Panc1 (cell line): ENCODE results near the gene HSF5. TPM values are rescaled to one million over a fixed set of nuclear protein-coding genes. Genes with fewer than 3 reads are reported as not detected.

Experiments
- ATAC-seq: fragments of 200-7000 bp; cut with Tn5 transposase; 2 replicates; pipeline ENCODE4 v1.9.1; 2020; ENCODE audit warnings: mild to moderate bottlenecking, moderate library complexity
- BruUV-seq: library from RNA; stranded (reverse); fragments of 400-500 nt; replicated peaks from 2 replicates; lab custom pipeline; 2021; lab: Mats Ljungman, UMichigan
- CTCF ChIA-PET: fragments of 300-600 bp; sonication (Branson Sonifier 250); formaldehyde crosslinking; loops from one replicate; lab custom pipeline; 2022; ENCODE audit warnings: antibody characterized with exemption; lab: Charles Lee
- POLR2A ChIA-PET: fragments of 300-600 bp; sonication (Branson Sonifier 250); formaldehyde crosslinking; loops from one replicate; lab custom pipeline; 2022; ENCODE audit warnings: antibody characterized with exemption; lab: Charles Lee
- DNase-seq: peaks from one replicate; pipeline ENCODE4 v3.0.0-alpha.2; 2010; ENCODE audit warnings: low read depth, low spot score
- H3K27ac ChIP-seq: 2 replicates; pipeline ENCODE4 v1.5.1; 2011; ENCODE audit warnings: mild to moderate bottlenecking, low read length, inconsistent platforms
- H3K27me3 ChIP-seq: fragments of 200-500 bp; sonication (Bioruptor generic); 2 replicates; pipeline ENCODE4 v1.6.0; 2014; ENCODE audit warnings: low read length, inconsistent platforms; ENCODE audit not compliant: control insufficient read depth, insufficient read depth
- H3K36me3 ChIP-seq: fragments of 200-500 bp; sonication (Bioruptor generic); 2 replicates; pipeline ENCODE4 v1.5.1; 2014; ENCODE audit warnings: inconsistent platforms, mild to moderate bottlenecking, low read length, moderate library complexity; ENCODE audit not compliant: control insufficient read depth, insufficient read depth
- H3K4me1 ChIP-seq: 2 replicates; pipeline ENCODE4 v1.5.1; 2011; ENCODE audit warnings: inconsistent platforms, mild to moderate bottlenecking, low read length, moderate library complexity; ENCODE audit not compliant: control insufficient read depth, insufficient read depth
- H3K4me3 ChIP-seq, 2 experiments: 2 replicates each; pipeline ENCODE4 v1.5.1; 2011 to 2012; ENCODE audit warnings: low read depth in 2 of 2, low read length in 2 of 2, mild to moderate bottlenecking in 2 of 2, inconsistent platforms in 1 of 2, moderate library complexity in 1 of 2
- H3K9me3 ChIP-seq: fragments of 200-500 bp; sonication (Bioruptor generic); 2 replicates; pipeline ENCODE4 v1.5.1; 2014; ENCODE audit warnings: low read depth, mild to moderate bottlenecking, inconsistent platforms, low read length, moderate library complexity; ENCODE audit not compliant: control insufficient read depth, insufficient read depth
- POLR2AphosphoS5 ChIP-seq: IDR thresholded peaks from 2 replicates; pipeline ENCODE4 v1.6.1; 2012; ENCODE audit warnings: mild to moderate bottlenecking, low read depth, low read length, moderate library complexity
- SIN3A ChIP-seq: IDR thresholded peaks from 2 replicates; pipeline ENCODE4 v1.6.1; 2012; ENCODE audit warnings: low read depth, mild to moderate bottlenecking, low read length, moderate library complexity, borderline replicate concordance; ENCODE audit not compliant: insufficient read depth
- TCF7L2 ChIP-seq: IDR thresholded peaks from 2 replicates; pipeline ENCODE4 v1.6.1; 2011; ENCODE audit warnings: mild to moderate bottlenecking, low read depth, low read length, inconsistent platforms
- in situ Hi-C: cut with HindIII; loops from 2 replicates; pipeline ENCODE4 v1.10.0; 2016; ENCODE audit warnings: low sequenced_read_pairs, low pct_unique_long_range_greater_than_20kb
- intact Hi-C: fragments of 100-400 bp; cut with micrococcal nuclease; formaldehyde crosslinking; loops from one replicate; pipeline ENCODE4 v1.10.0; 2022; ENCODE audit not compliant: unreplicated experiment
- total RNA-seq: library from RNA; stranded (reverse); gene quantifications from one replicate; pipeline ENCODE4 v1.2.1, GENCODE V29; 2021; ENCODE audit not compliant: unreplicated experiment
- TF ChIP-seq, protein P1 (sequence below), 2 experiments: IDR thresholded peaks; 2 replicates each; pipeline ENCODE4 v1.6.1; 2011 to 2012; ENCODE audit warnings: low read depth in 2 of 2, control low read depth in 1 of 2, low read length in 1 of 2, mild to moderate bottlenecking in 1 of 2, moderate library complexity in 1 of 2; ENCODE audit not compliant: insufficient read depth in 1 of 2
- TF ChIP-seq, protein P2 (sequence below): fragments of 450-650 bp; IDR thresholded peaks from 2 replicates; pipeline ENCODE4 v1.5.1; 2017; ENCODE audit warnings: mild to moderate bottlenecking

HSF5 gene
- total RNA-seq, 1 experiment from 2014 or later, result not detected

DNA sequence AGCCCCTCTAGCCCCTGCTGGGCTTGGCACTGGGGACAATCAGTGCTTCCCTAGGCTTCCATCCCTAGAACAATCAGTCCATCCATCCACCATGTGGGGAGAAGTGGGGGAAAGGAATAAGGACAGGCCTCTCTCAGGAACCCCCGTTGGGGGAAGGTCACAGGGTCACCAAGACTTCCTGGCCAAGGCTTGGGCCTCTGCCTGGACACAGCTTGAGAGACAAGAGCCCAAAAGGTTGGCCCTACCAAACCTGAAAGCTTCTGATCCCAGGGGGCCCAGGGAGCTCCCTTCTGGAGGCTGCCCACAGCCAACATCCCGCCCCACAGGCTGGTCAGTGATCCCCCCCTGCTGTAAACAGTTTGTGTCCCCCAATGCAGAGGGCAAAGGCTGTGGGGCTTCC lies 42.4 kb upstream of the HSF5 start:
- DNase-seq, result no peak
- no peak overlapping the region for H3K4me3 ChIP-seq
- ChIA-PET CTCF (no interaction called here), POLR2A (no interaction called here)
- H3K27ac ChIP-seq, result no peak overlapping the region
- H3K9me3 ChIP-seq, result no peaks in the 10 kb centered on the region
- TF ChIP-seq TCF7L2, result no peak
- TF ChIP-seq, protein P1, sequence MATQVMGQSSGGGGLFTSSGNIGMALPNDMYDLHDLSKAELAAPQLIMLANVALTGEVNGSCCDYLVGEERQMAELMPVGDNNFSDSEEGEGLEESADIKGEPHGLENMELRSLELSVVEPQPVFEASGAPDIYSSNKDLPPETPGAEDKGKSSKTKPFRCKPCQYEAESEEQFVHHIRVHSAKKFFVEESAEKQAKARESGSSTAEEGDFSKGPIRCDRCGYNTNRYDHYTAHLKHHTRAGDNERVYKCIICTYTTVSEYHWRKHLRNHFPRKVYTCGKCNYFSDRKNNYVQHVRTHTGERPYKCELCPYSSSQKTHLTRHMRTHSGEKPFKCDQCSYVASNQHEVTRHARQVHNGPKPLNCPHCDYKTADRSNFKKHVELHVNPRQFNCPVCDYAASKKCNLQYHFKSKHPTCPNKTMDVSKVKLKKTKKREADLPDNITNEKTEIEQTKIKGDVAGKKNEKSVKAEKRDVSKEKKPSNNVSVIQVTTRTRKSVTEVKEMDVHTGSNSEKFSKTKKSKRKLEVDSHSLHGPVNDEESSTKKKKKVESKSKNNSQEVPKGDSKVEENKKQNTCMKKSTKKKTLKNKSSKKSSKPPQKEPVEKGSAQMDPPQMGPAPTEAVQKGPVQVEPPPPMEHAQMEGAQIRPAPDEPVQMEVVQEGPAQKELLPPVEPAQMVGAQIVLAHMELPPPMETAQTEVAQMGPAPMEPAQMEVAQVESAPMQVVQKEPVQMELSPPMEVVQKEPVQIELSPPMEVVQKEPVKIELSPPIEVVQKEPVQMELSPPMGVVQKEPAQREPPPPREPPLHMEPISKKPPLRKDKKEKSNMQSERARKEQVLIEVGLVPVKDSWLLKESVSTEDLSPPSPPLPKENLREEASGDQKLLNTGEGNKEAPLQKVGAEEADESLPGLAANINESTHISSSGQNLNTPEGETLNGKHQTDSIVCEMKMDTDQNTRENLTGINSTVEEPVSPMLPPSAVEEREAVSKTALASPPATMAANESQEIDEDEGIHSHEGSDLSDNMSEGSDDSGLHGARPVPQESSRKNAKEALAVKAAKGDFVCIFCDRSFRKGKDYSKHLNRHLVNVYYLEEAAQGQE (IDR thresholded peaks at IDR 0.05; ENCODE audit: insufficient read depth in 1 of 2, low read depth in 2 of 2, low read length in 1 of 2), result no peak
- TF ChIP-seq, protein P2, sequence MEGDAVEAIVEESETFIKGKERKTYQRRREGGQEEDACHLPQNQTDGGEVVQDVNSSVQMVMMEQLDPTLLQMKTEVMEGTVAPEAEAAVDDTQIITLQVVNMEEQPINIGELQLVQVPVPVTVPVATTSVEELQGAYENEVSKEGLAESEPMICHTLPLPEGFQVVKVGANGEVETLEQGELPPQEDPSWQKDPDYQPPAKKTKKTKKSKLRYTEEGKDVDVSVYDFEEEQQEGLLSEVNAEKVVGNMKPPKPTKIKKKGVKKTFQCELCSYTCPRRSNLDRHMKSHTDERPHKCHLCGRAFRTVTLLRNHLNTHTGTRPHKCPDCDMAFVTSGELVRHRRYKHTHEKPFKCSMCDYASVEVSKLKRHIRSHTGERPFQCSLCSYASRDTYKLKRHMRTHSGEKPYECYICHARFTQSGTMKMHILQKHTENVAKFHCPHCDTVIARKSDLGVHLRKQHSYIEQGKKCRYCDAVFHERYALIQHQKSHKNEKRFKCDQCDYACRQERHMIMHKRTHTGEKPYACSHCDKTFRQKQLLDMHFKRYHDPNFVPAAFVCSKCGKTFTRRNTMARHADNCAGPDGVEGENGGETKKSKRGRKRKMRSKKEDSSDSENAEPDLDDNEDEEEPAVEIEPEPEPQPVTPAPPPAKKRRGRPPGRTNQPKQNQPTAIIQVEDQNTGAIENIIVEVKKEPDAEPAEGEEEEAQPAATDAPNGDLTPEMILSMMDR, result no peak
- no peaks in the 10 kb centered on the region for H3K36me3 ChIP-seq
- H3K27me3 ChIP-seq, result no peaks in the 10 kb centered on the region
- intact Hi-C loops (no loop called here), in situ Hi-C loops (no loop called here)
- no peak for ATAC-seq
- no TSS peak for BruUV-seq
- peaks cover 3% of the 10 kb centered on the region; the same call in 1 of the 2 replicates for H3K4me1 ChIP-seq

DNA sequence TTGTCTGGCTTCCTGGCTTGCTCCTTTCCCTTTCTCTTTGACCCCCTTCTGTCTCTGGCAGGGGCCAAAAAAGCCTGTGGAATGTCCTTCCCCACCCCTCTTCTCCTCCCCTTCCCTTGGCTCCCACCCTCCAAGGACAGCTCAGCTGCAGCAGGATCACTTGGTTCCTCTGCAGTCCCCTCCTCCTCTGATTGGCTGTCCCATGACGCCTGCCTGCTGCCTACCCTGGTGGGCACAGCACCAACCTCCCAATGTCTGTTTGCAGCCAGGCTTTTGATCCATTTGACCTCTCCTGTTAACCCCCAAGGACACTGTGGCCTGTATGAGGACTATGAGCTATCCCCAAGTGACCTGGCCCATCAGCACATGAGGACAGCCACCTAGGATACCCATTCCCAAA lies 41.1 kb upstream of the HSF5 start:
- Histone ChIP-seq H3K4me3 (no peak overlapping the region), H3K27ac (no peak overlapping the region), H3K4me1 (peaks cover 3% of the 10 kb centered on the region; the same call in 1 of the 2 replicates), H3K9me3 (no peaks in the 10 kb centered on the region), H3K36me3 (no peaks in the 10 kb centered on the region), H3K27me3 (no peaks in the 10 kb centered on the region)
- in situ Hi-C loops (no loop called here), intact Hi-C loops (no loop called here)
- TF ChIP-seq, protein P1 (IDR thresholded peaks at IDR 0.05; ENCODE audit: insufficient read depth in 1 of 2, low read depth in 2 of 2, low read length in 1 of 2), result no peak
- TF ChIP-seq SIN3A (no peak), POLR2AphosphoS5 (no peak)
- TF ChIP-seq, protein P2, result no peak
- CTCF ChIA-PET, result interaction anchor here (1.2 kb wide), 1 partner anchor 9 kb away, joined by 3 read pairs; no protein-coding TSS in a partner anchor
- no peak for ATAC-seq
- POLR2A ChIA-PET, result interaction anchor here (0.7 kb wide), 1 partner anchor 103 kb away, joined by 5 read pairs; no protein-coding TSS in a partner anchor
- DNase-seq, result no peak
- no TSS peak for BruUV-seq
